Activated CD8-positive, alpha-beta memory T cell treated with anti-CD3 and anti-CD28 coated beads for 36 hours (primary cell): ENCODE results near the gene SLC19A2. TPM values are rescaled to one million over a fixed set of nuclear protein-coding genes. Genes with fewer than 3 reads are reported as not detected.

Experiments
- CTCF ChIA-PET: fragments of 350-600 bp; sonication (Branson Sonifier 250); formaldehyde crosslinking; loops from one replicate; lab custom pipeline; 2021; ENCODE audit warnings: antibody characterized with exemption; lab: Charles Lee
- POLR2A ChIA-PET: fragments of 350-600 bp; sonication (Branson Sonifier 250); formaldehyde crosslinking; loops from one replicate; lab custom pipeline; 2021; ENCODE audit warnings: antibody characterized with exemption; lab: Charles Lee
- total RNA-seq, 2 experiments: library from RNA; stranded (reverse); gene quantifications; one replicate each; pipeline ENCODE4 v1.2.3, GENCODE V29; 2021

Gene SLC19A2
- total RNA-seq, 2 experiments from 2014 or later: 11.6 to 11.7 TPM

GRCh38 chr1:169452921-169453320, 32.8 kb downstream of the SLC19A2 start:
- ChIA-PET CTCF (no interaction called here), POLR2A (no interaction called here)

DNA sequence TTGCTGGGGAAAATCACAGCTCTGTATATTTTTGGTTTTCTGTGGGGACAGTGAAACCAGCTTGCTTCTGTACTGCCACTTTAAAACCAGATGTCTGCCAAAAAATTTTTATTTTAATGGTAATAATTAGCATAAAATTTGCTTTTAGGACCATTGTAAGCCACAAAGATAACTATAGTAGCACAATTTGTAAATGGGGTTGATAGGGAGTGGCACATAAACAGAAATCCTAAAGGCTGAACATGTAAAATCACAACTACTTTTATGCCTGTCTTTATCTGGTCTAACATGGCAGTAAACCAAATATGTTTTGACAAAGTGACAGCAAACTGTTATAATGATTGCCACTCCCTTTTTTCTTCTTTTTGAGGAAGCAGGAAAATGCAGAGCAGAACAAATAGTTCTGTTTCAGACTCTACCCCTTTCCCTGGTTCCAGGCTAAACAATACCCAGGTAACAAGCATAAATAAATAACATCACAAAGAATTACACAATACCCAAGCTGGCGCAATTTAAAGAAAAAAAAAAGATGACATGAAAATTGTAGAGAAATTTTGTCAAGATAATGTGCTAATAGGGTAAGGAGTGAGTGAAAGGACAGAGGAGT, 34.4 kb downstream of the SLC19A2 start:
- POLR2A ChIA-PET: no interaction called here
- CTCF ChIA-PET: no interaction called here

DNA sequence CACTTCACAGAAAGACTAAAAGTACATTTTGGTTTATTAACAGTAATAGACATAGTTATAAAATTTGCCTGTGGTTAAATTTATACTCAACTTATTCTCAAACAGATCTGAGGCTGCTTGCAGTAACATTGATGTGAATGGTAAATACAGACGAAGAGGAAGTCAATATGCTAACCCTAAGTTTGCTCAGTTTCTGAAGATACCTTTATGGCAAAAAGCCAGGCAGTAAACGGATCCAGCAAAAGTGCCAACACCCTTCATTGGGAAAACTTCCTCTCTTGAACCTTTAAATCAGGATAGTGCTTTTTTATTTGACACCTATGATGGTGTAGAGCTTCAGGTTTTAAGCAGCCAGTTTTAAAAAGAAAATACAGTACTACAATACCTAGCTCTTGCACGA, 41.8 kb downstream of the SLC19A2 start:
- CTCF ChIA-PET: interaction anchor here (0.6 kb wide), 1 partner anchor 10 kb away, joined by 4 read pairs; no protein-coding TSS in a partner anchor
- POLR2A ChIA-PET: no interaction called here

- CTCF ChIA-PET: no interaction called here
- POLR2A ChIA-PET: no interaction called here
Observed at GRCh38 chr1:169427081-169427641, 58.6 kb downstream of the SLC19A2 start, which contains the start of gene CCDC181. Gene CCDC181 (minus strand): TSS chr1:169427474. CDS start chr1:169424927, 2,547 bp downstream.

- POLR2A ChIA-PET: no interaction called here
- CTCF ChIA-PET: no interaction called here
Observed at GRCh38 chr1:169426174-169426705, 59.5 kb downstream of the SLC19A2 start.

- ChIA-PET POLR2A (no interaction called here), CTCF (no interaction called here)
Observed at GRCh38 chr1:169421309-169421708, 64.4 kb downstream of the SLC19A2 start.

- POLR2A ChIA-PET: no interaction called here
- CTCF ChIA-PET: no interaction called here
Observed at GRCh38 chr1:169414952-169415351, 70.8 kb downstream of the SLC19A2 start.

Other genes starting within 250 kb of the SLC19A2 start
- gene NME7, start 118.1 kb downstream of the SLC19A2 start, total RNA-seq: 10 to 100 TPM; 25.4 to 27.0 TPM
- 10 to 100 TPM; 14.7 to 16.0 TPM for gene BLZF1, start 117.7 kb downstream of the SLC19A2 start, total RNA-seq
- under 1 TPM; 0.48 to 0.57 TPM for gene CCDC181, start 58.5 kb downstream of the SLC19A2 start, total RNA-seq
- 10 to 100 TPM; 88.5 to 90.5 TPM for gene F5, start 100.5 kb upstream of the SLC19A2 start, total RNA-seq
- under 1 TPM; 0.08 to 0.15 TPM for gene SELP, start 144.2 kb upstream of the SLC19A2 start, total RNA-seq
- 10 to 100 TPM; 33.4 to 39.0 TPM for gene SELL, start 225.7 kb upstream of the SLC19A2 start, total RNA-seq
- not detected for gene SELE, start 248.1 kb upstream of the SLC19A2 start, total RNA-seq